ENCODE measurements around the gene SH3PXD2B.
"Not testable (repeated sequence)": the region's sequence is repeated elsewhere in the genome, so short reads cannot be mapped to it uniquely, and the experiment has no call there.

SH3PXD2B gene

DNA sequence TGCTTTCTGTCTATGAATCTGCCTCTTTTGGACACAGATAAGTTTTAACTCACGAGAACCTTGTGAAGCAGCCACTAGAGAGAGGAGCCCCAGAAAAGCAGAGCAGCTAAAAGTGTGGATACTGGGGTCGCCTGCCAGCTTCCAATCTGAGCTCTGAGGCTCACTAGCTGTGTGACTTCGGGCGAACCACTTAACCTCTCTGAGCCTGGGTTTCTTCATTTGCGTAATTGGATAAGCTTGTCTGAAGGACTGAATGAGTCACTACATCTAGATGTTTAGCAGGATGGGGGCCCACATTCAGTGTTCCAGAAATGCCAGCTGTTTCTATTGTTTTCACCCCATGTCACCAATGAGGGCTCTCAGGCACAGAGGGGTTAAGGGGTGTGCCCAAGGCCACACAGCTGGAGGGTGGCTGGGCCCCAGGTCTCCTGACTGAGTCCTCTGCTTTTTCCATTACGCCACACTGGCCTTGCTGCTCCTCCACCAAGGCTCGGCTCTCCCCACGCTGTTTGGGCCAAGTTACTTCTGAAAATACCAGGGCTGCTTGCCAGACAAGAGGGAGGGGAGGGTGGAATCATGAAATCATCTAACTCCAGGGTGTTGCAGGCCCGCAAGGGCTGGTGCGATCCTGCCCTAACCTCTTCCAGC, 36.2 kb downstream of the SH3PXD2B start:
- no peak for DNase-seq (ENCODE audit: low read depth)

DNA sequence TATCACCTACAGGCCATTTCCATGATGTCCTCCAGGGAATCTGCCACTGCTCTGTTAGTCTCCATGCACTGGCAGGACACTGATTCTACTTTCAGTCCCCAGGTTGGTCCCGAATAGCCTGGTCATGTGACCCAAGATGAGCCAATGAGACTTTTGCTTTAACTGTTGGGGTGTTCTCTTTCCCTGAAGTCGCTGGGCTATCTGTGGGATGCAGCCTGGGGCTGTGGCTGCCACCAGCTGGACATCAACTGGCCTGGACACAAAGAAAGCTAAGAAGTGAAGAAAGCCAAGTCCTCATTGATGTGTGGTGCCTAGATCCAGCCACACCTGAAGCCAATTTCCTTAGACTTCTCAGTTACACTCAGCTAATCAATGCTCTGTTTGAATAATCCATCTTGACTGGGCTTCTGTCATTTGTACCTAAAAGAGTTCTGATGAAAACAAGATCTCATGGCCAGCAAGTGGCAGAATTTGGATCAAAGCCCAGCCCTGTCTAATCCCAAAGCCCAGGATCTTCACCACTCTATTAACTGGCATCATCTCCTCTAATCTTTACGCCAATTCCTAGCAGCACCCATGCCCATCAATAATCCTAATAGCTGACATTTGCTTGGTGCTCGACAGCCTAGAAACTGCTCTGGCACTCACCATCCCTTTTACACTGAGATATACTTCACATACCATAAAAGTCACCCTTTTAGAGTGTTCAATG, 37.0 kb downstream of the SH3PXD2B start:
- DNase-seq (ENCODE audit: low read depth), result no peak

DNA sequence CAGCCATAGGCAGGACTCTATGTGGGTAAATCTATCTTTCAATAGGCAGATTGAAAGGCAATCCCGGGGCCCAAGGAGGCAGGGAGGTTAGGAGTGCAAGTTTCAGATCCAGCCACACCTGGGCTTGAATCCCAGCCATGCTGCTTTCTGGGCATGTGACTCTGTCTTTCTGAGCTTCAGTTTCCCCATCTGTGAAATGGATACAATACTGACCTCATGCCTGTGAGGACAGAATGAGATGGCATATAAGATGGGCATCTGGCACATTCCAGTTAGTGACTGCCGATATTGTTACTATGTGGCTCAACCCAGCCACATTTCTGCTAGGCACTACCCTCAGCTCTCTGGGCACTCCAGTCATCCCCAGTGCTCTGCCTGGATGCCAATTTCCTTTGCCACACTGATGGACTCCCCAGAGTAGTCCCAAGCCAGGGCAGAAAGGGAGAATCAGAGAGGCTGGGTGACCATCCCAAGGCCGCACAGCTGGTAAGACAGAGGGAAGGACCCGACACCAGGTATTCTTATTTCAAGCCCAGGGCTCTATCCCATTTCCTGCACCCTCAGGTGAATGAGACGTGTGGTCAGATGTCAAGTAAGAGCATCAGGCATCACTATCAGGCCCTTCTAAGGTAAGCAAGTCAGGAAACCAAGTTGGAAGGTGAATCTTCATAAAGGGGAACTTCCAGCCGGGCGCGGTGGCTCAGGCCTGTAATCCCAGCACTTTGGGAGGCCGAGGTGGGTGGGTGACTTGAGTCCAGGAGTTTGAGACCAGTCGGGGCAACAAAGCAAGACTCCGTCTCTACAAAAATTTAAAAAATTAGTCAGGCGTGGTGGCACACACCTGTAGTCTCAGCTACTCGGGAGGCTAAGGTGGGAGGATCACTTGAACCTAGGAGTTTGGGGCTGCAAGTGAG, 38.7 kb downstream of the SH3PXD2B start:
- DNase-seq (ENCODE audit: low read depth), result no peak

DNA sequence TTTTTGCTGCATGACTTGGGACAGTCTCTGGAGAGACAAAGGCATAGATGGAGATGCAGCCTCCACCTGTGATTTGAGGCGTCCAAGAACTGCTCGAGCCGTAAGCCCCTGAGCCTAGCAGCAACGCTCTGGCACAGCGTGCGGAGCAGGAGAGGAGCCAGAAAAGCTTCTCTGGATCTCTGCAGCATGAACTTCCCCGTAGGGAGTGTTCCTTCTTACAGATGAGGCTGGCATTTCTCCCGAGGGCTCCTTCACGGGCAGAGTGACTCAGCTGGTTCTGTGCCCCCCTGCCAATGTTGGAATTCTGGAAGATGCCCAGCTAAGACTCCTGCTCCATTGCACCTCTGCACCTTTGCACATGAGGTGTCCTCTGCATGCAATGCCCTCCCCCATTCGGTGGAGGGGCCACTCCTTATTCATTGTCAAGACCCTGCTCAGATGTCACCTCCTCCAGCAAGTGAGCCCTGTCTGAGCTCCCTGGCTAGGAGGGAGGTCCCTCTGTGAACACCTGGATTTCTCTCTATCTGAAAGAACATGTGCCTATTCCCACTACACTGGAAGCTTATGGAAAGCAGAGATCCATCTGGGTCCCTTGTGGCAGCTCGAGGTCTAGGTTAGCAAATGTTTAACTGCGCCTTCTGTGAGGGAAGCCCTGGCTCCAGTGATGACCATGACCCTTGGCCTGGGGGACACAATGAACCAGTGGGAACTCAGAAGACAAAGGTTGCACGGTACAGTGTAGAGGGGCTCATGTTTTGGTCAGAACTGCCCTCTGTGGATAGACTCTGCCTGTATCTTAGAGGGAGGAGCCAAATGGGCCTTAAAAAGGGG, 39.6 kb downstream of the SH3PXD2B start:
- DNase-seq (ENCODE audit: low read depth), result no peak

DNA sequence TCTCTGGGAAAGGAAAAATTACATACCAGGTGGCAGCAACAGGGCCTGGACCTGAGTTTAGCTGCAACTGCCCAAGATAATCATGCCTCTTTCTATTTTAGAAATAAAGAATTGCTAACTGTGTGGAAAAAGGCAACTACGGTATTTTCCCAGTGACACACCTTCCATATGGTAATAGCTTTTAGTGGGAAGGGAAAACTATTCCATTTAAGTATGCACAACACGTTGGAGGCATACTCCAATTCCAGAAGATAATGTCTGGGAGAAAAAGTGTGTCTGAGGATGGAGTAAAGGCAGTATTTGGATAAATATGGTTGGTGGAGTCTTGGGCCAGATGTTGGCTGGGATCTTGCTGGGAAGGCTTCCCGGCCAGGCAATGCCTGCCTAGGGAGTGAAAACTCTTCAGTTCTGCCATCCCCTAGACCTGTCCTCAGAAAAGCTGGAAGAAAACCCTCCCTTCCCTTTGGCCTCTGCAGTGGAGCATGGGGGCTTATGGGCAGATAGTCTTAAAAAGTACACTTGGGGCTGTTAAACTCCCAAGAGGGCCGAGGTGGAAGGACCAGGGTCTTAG, 40.6 kb downstream of the SH3PXD2B start:
- no peak for DNase-seq (ENCODE audit: low read depth)

DNA sequence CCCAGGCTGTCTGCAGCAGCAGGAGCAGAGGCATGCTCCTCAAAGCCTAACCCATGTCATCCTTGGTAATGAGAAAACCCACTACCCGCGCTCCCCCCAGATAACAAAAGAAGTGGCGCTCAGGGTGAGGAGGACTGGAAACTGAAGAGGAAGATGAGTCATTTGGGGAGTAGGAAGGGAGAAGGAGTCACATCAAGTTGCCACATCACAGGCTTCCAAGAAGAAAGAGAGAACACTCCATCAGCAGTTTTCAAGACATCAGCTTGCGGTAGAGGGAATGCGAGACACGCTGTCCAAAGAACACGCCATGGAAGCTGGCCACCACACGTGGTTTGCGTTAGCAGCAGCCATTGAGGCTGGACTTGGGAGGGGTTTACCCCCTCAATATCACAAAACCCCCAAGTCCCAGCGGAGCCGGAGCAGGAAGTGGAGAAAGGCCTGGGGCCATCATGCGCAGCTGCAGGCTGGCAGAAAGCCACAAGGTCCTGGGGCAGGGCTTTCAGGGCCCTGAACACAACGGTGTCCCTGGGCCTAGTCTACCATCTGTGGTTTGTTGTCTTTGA, 41.5 kb downstream of the SH3PXD2B start:
- no peak for DNase-seq (ENCODE audit: low read depth)

DNA sequence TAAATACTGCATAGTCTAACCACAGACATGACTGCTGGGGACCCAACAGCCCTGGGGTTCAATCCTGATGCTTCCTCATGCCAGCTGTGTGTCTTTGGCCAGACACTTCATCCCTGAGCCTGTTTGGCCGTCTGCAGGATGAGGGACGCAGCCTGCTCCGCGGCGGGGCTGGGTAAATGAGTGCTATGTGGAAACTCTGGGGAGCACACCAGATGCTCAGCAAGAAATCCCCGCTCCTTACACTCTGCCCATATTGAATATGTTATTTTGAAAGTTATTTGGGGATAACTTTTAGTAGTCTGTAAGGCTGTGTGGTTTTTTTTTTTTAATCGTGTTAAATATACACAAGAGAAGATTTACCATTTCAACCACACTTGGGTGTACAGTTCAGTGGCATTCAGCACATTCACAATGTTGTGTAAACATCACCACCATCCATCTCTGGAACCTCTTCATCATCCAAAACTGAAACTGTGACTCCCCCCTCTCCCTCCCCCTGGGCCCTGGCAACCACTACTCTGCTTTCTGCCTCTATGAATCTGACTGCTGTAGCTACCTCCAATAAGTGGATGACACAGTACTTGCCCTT, 42.7 kb downstream of the SH3PXD2B start:
- no peak for DNase-seq (ENCODE audit: low read depth)

DNA sequence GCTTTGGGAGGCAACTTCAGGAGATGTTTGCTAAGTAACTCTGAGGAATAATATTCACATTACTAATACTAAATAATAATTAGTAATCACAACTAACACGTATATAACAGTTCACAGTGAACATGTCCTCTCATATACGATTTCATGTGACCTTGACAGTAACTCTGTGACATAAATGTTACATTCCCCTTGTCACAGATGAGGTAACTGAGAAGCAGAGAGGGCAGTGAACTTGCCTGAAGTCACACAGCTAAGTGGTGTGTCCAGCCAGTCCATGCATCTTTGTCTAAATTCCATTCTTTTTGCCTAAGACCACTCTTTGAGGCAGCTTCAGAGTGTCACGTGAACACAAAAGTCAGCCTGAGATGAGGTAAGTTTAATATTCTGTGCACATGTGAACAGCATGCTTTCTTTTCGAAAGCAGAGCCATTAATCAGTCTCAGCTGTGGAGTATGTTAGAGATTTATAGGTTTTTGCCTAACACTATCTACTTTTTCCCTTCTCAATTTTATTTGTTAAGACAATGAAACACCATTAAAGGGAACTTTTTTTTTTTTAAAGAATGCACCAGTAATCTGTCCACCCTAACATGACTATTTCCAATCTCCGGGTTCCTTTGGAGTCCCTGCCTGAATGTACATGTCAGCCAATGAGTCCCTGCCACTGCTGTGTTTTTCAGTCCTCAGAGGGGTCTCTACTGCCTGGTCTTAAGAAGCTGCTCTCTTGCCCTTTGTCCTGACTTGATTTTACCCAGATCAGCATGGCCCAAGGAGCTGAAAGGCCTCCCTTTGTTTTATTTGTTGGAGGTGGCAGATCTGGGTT, 43.5 kb downstream of the SH3PXD2B start:
- no peak for DNase-seq (ENCODE audit: low read depth)

DNA sequence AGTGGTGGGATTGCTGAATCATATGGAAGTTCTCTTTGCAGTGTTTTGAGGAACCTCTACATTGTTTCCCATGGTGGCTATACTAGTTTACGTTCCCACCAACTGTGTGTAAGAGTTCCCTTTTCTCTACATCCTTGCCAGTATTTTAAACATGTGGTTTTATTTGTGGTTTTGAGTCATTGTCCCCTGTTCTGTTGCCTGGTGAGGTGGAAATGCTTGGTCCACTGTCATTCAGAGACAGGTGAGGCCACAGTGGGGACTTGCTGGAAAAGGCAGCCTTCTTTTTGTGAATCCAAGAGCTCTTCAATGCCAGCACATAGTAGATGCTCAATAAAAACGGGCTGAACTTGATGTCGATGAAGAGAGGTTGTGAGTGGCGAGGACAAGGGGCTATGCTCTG, 44.2 kb downstream of the SH3PXD2B start:
- DNase-seq (ENCODE audit: low read depth), result no peak

DNA sequence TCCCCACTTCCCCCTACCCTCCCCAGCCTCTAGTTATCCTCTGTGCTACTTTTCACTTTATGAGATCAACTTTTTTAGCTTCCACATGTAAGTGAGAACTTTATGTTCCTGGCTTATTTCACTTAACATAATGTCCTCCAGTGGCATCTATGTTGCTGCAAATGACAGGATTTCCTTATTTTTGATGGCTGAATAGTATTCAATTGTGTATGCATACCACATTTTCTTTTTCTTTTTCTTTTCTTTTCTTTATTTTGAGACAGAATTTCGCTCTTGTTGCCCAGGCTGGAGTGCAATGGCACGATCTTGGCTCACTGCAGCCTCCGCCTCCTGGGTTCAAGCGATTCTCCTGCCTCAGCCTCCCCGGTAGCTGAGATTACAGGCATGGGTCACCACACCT, 44.8 kb downstream of the SH3PXD2B start:
- DNase-seq (ENCODE audit: low read depth), result not testable (repeated sequence)

DNA sequence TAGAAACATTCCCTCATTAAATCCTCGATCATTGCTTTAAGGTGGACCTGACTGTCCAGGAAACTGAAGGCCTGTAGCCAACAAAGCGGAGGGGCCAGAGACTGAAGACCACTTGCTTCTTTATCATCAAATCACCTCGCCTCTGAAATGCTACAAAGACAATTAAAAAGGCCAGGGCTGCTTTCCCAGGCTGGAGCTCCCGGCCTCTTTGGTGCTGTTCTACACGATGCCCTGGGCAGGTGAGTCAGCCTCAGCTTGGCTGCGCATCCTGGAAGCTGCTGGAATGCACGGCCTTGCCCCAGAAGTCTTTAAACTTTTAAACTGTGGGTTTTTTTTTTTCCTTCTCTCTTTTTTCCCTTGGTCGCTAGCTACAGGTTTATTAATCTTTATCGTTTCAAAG, 46.5 kb downstream of the SH3PXD2B start:
- DNase-seq (ENCODE audit: low read depth), result no peak

DNA sequence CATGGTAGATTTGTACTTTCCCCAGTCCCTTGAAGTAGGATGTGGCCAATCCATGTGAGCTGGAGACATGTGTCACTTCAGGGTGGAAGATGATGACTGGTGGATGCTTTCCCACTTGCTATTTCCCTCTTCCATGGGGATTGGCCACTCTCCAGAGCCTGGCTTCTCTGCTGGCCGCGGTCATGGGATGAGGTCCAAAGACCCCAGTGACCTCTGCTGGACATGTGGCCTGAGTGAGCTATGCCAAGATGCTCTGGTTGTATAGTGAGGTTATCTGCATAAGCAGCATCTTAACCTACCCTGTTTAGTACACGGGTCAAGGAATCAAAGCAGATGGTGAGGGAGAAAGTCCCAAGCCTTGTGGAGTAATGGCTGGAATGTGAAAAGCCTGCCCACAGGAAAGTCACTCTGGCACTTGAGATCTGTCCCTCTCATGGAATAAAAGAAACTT, 47.1 kb downstream of the SH3PXD2B start:
- no peak for DNase-seq (ENCODE audit: low read depth)

DNA sequence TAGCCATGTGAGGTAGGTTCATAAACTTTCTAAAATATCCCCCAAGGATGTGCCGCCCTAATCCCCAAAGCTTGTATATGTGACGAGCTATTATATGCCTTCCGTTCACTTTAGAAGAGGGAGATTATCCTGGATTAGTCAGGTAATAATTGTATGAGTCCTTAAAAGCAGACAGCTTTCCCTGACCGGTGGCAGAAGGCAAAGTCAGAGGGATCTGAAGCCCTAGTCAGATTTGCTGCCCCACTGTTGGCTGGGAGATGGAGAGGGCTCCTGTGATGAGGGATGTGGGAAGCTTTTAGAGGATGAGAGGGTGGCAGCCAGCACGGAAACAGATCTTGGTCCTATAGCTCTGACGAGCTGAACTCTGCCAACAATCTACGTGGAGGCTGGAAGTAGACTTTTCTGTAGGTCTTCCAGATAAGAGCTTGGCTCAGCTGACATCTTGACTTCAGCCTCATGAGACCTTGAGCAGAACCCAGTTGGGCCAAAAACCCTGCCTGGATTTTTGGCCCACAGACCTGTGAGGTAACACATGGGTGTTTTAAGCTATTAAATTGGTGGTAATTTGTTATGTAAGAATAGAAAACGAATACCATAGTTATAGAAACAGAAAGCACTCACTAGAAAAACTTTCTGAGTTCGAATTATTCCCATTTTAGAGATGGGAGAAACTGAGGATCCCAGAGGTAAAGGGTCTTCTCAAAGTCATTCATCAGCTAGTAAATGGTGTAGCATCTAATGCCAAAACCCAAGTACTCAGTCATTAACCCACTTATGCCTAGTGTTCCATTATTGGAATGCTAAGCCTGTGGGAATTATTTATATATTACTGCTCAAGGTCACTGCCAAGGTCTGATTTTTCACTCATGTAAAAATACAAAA, 48.9 kb downstream of the SH3PXD2B start:
- no peak for DNase-seq (ENCODE audit: low read depth)

DNA sequence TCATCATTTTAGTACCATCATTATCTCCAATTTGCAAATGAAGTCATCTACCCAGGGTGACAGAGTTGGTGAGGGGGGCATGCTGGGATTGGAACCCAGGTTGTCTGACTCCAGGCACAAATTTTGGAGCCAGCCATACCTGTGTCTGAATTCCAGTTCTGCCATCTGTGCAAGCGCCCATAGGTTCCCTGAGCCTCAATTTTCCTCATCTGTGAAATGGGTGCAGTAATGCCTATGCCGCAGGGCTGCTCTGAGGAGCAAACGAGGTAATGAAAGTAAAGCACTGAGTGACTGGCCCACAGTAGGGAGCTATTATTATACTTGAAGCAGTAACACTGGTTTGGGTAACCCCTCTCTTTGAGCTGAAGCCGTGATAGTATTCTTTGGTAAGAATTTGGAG, 49.6 kb downstream of the SH3PXD2B start:
- DNase-seq (ENCODE audit: low read depth), result no peak

DNA sequence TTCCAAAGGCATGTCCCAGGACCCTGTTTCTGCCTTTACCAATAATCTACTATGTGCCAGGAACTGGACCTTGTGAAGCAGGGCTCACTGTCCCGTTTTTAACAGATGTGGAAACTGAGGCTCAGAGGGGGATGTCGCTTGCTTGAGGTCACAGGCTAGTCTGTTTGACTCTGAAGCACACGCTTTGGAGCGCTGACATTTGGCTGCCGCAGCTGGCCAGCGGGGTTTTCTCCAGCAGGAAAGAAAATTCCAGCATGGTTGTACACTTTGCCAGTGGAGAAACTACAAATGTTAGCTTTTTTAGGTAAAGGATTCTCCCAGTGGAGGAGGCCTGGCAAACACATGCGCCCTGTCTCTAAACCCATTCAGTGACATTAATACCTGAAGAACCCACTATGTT, 50.5 kb downstream of the SH3PXD2B start:
- no peak for DNase-seq (ENCODE audit: low read depth)

DNA sequence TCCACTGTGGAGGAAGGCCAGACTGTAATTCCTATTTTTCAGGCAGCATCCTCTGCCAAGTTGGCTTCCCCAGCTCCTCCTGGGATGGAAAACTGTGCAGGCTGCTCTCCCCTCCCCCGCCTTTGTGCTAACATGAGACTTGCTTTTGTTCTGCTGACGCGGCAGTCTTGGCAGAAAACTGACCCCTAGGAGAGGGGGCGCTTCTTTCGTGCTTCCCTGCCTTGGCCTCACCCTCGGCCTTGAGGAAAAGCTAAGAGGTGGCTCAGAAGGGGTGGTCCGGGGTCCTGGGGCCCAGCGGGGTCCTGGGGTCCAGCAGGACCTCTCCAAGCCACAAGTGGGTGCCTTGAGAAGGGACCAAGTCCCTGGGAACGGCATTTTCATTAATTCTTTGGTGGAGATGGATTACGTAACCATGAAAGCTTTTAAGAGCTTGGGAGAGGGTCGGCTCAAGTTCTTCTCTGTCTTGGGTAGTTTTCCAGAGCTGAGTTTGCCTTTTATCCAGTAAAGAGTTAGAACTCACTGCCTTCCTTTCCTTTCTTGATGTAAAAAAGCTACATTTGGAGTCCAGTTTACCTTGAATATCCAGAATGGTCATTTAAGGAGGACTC, 51.0 kb downstream of the SH3PXD2B start:
- DNase-seq (ENCODE audit: low read depth), result no peak

DNA sequence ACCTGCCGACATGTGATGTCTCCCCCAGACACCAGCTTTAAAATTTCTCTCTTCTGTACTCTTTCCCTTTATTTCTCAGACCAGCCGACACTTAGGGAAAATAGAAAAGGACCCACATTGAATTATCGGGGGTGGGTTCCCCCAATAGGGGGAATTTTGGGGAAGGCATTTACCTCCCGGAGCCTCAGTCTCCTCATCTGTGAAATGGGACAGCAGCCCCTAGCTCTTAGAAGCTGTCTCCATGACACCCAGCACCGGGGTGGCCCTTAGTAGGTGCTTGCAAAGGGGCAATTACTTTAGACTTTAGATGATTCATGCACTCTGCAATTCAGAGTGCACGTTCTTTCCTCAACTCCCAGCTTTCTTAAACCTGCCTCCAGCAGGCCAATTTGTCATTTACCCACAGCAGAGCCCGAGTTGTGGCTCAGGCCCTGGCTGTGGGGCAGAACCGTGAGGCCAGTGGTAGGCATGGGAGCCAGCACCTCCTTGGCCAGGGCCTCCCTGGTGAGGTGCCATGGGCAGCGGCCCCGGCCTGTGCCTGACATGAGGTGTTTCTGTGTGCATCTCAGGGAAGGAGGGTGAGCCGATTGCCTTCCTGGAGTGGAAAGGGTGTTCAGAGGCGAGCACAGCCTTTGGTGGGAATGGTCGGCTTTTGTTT, 51.7 kb downstream of the SH3PXD2B start:
- no peak for DNase-seq (ENCODE audit: low read depth)

DNA sequence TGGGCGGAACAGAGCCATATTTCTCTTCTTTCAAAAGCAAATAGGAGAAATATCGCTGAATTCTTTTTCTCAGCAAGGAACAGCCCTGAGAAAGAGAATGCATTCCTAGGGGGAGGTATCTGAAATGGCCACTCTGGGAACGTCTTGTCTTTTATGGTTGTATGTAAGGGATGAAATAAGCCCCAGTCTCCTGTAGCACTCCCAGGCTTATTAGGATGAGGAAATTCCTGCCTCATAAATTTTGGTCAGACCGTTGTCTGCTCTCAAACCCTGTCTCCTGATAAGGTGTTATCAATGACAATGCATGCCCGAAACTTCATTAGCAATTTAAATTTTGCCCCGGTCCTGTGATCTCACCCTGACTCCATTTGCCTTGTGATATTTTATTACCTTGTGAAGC, 52.3 kb downstream of the SH3PXD2B start:
- not testable (repeated sequence) for DNase-seq (ENCODE audit: low read depth)
